DLD1 (cell line): ENCODE data around the gene FBXW11.
"Not testable (repeated sequence)": the region's sequence is repeated elsewhere in the genome, so short reads cannot be mapped to it uniquely, and the experiment has no call there.

Experiments used
- in situ Hi-C: cut with HindIII; loops from 2 replicates; pipeline ENCODE4 v1.10.0; 2017; ENCODE audit warnings: low sequenced_read_pairs

Gene FBXW11

DNA sequence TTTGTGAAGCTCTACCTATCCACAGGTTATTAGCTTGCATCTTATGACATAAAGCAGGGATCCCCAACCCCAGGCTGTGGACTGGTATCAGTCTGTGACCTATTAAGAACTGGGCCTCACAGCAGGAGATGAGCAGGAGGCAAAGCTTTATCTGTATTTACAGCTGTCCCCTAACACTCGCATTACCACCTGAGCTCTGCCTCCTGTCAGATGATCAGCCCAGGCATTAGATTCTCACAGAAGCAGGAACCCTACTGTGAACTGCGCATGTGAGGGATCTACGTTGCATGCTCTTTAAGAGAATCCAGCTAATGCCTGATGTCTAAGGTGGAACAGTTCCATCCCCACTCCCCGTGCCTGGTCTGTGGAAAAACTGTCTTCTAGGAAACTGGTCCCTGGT, 19.7 kb downstream of the FBXW11 start:
- in situ Hi-C loops: no loop called here

GRCh38 chr5:171984748-171985419, 21.6 kb downstream of the FBXW11 start:
- in situ Hi-C loops: no loop called here

GRCh38 chr5:171981847-171982246, 24.6 kb downstream of the FBXW11 start:
- in situ Hi-C loops: no loop called here

DNA sequence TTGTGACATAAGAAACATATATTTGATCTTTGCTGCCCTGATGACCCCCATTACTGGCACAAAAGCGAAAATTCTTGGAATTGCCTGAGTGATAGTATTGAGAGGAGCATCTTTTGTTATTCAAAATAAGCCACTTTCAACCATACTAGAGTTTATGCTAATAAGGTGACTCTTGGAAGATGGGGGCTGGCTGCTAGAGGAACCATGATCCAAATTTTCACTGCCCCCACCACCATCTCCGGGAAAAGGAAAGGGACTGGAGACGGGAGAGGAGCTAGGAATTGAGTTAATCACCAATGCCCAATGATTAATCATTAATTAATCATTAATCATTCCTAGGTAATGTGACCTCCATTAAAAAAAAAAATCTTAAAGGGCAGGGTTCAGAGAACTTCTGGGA, 25.6 kb downstream of the FBXW11 start:
- in situ Hi-C loops: no loop called here

DNA sequence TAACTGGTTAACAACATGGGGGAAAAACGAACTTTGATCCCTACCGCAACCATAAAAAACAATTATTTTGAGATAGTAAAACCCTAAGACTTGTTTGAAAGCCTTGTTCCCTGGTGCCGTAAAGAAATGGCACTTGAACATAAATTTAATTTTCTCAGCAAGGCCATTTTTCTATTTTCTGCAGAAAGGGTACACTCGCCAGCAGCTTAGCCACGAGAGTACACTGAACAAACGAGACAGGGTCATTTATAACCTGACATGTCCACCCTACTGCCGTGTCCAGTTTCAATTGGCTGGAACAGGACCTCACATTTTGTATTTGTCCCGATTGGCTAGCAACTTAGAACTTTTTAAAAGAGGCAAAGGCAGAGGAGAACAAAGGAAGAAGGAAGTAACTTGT, 26.8 kb downstream of the FBXW11 start:
- in situ Hi-C loops: no loop called here

DNA sequence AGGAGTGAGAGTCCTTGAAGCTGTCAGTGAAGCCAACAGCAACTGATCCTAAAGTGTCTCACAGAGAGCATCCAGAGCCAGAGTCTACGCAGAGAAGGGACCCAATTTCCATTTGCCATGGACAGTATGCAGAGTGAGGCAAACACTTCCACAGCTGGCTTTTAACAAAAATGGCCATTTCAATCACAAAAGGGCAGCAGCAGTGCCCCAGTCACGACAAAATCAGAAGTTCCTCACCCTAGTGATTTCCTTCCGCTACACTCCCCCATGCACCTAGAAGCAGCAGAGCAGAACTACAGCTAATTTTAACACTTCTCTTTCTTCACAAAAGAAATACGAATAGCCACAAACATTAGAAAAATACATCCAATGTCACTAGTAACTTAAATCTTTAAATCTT, 27.9 kb downstream of the FBXW11 start:
- in situ Hi-C loops: no loop called here

GRCh38 chr5:171978016-171978415, 28.4 kb downstream of the FBXW11 start:
- in situ Hi-C loops: no loop called here

GRCh38 chr5:171977244-171977950, 29.0 kb downstream of the FBXW11 start:
- in situ Hi-C loops: not testable (repeated sequence)

DNA sequence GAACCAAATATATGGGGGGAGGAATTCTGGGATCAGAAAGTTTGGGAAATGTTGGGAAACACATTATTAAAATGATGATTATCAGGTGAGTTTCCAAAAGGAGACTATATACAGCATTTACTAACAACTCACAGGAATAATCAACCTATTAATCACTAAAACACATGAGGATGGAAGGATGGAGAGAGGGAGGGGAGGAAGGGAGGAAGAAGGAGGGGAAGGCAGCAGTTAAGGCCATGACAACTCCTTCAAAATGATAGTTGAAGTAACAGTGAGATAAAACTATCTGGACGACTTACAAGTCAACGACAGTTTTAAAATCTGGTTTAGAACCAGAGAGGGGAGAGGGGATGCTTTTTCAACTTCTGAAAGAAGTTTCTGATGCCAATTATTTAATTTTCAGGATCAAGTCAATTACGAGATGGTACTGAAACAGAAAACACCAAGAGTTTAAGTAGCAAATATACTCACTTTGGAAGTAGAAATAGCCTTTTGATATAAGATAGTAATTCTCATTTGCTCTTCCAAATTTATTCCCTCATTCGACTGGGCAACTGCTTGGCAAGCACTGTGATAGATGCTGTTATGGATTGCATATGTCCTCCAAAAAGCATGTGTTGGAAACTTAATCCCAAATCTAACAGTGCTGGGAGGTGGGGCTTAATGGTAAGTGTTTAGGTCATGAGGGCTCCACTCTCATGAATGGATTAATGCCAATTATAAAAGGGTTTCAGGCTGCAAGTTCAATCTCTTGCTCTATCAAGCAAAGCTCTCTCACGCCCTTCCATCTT, 30.4 kb downstream of the FBXW11 start:
- in situ Hi-C loops: no loop called here

GRCh38 chr5:171975262-171975876, 31.1 kb downstream of the FBXW11 start:
- in situ Hi-C loops: no loop called here

GRCh38 chr5:171970826-171971225, 35.6 kb downstream of the FBXW11 start:
- in situ Hi-C loops: no loop called here

GRCh38 chr5:171969288-171969880, 37.1 kb downstream of the FBXW11 start:
- in situ Hi-C loops: no loop called here

DNA sequence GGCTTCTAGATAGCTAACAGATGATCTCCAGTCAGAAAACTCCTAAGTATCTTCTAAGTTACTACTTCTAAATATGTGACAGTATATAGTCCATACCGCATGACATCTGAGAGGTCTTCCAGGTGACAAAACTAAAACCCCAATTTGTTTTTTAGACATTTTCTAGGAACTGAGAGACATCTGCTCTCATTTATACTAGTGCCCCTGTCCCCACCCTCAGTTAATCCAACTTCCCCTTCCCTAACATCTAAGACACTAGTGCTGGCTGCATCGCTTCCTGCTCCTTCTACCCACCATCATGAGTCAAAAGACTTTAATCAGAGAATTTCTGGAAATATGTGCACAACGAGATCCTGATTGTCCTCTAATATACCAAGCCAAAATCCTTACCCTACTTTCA, 37.9 kb downstream of the FBXW11 start:
- in situ Hi-C loops: no loop called here

DNA sequence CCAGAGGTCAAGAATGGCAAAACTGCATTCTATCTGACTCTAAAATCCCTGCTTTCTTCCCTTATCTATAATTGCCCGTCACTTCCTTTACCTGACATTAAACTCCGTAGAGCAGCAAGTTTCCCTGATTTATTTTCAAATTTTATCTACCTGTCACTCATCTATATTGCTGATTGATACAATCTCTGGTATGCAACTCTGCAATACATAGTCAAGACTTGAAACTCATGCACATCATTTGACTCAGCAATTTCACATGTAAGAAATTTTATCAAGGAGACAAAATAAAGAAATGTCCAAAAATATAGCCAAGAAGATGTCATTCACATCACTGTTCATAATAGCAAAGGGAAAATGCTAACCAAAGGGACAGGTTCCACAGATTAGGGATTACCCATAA, 39.5 kb downstream of the FBXW11 start:
- in situ Hi-C loops: no loop called here

- in situ Hi-C loops: no loop called here
Measured at GRCh38 chr5:171966270-171966669, 40.2 kb downstream of the FBXW11 start.

DNA sequence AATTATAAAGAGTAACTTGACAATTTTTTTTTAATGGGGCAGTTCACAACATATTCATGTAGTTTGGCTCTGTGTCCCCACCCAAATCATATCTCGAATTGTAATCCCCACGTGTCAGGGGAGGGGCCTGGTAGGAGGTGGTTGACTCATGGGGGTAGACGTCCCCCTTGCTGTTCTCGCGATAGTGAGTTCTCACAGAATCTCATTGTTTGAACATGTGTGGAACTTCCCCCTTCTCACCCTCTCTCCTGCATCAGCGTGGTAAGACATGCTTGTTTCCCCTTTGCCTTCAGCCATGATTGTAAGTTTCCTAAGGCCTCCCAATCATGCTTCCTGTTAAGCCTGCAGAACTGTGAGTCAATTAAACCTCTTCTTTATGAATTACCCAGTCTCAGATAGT, 40.7 kb downstream of the FBXW11 start:
- in situ Hi-C loops: no loop called here

- in situ Hi-C loops: no loop called here
Measured at GRCh38 chr5:171963416-171963815, 43.0 kb downstream of the FBXW11 start.

- in situ Hi-C loops: no loop called here
Measured at GRCh38 chr5:171961117-171961516, 45.3 kb downstream of the FBXW11 start.

DNA sequence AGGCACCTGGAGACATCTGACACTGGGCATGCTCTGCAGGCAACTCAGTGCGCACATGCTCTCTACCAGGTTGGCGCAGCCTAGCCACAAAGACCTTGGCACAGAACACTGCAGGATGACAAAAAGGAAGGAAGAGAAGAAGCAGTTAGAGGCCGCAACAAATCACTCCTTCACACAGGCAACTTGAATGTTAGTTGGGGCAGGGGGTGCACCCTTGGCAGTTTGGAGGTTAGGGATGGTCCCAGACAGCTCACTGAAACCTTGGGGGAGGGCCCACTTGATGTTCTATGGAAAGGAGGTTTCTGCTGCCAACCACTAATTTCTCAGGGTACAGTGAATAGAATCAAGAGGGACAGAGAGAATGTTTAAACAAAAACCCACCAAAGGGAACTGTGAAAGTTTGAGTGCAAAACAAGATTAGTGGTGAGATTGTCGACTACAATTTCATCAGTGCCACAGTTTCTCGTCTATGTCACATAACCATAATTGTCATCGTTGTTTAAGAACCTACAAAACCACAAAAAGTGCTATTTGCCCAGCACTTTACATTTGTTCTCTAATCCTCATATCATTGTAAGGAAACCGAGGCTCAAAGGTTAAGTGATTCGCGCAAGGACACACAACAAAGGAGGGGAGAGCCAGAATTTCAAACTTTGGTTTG, 48.7 kb downstream of the FBXW11 start:
- in situ Hi-C loops: no loop called here

- in situ Hi-C loops: no loop called here
Measured at GRCh38 chr5:171956887-171957495, 49.4 kb downstream of the FBXW11 start.
